ENCODE measurements around the gene SMG5. TPM values are rescaled to one million over a fixed set of nuclear protein-coding genes. Genes with fewer than 3 reads are reported as not detected.

The SMG5 gene
- polyA plus RNA-seq, 1 of the 3 experiments (the other 2 are of a cell fraction) = 21.3 TPM

GRCh38 chr1:156253634-156254033 is 29.0 kb downstream of the SMG5 start:
- H3F3A ChIP-seq (replicated peaks; ENCODE audit: insufficient read depth) = peaks cover 13% of the 10 kb centered on the region
- no peak overlapping the region for H3K4me3 ChIP-seq (ENCODE audit: low read depth in 2 of 2, low read length in 1 of 2)
- peak overlapping the region in 1 of 2 experiments; percentile 99; a peak in 2 of 4 replicates for H3K27ac ChIP-seq (ENCODE audit: low read depth in 2 of 2, low read length in 1 of 2)
- no peaks in the 10 kb centered on the region for H3K9me3 ChIP-seq
- H4K20me1 ChIP-seq (ENCODE audit: insufficient read depth) = no peaks in the 10 kb centered on the region
- no peak for DNase-seq
- no peaks in the 10 kb centered on the region for H3K79me2 ChIP-seq (ENCODE audit: insufficient read depth)
- peaks cover 13 to 70% of the 10 kb centered on the region in 2 experiments; a peak in 3 of 4 replicates for H3K4me1 ChIP-seq (ENCODE audit: control insufficient read depth in 1 of 2, insufficient read depth in 2 of 2, low read depth in 1 of 2, low read length in 1 of 2)
- CTCF ChIA-PET = interaction anchor here (0.6 to 0.9 kb wide), 2 partner anchors 28 to 657 kb away, joined by 3 read pairs; no protein-coding TSS in a partner anchor
- no peak for TF ChIP-seq ELF1 (IDR thresholded peaks at IDR 0.05)
- no peak for TF ChIP-seq NRF1 (IDR thresholded peaks at IDR 0.05; ENCODE audit: low read depth, low read length)
- TF ChIP-seq YY1 (IDR thresholded peaks at IDR 0.05; ENCODE audit: low read depth) = no peak
- TF ChIP-seq PBX3 (IDR thresholded peaks at IDR 0.05) = no peak
- no peak for TF ChIP-seq RFX5 (IDR thresholded peaks at IDR 0.05; ENCODE audit: low read length)
- TF ChIP-seq ZBTB33 (IDR thresholded peaks at IDR 0.05; ENCODE audit: borderline replicate concordance, low read depth) = no peak
- TF ChIP-seq SIN3A (IDR thresholded peaks at IDR 0.05; ENCODE audit: borderline replicate concordance, low read depth, low read length) = no peak
- no peak for TF ChIP-seq MXI1 (IDR thresholded peaks at IDR 0.05; ENCODE audit: low read depth, low read length)
- TF ChIP-seq RAD21 (IDR thresholded peaks at IDR 0.05; ENCODE audit: low read length) = no peak
- no peak for TF ChIP-seq RXRA (IDR thresholded peaks at IDR 0.05; ENCODE audit: borderline replicate concordance, low read depth)
- no peak for TF ChIP-seq REST (IDR thresholded peaks at IDR 0.05; ENCODE audit: low read depth, low read length)
- no peak for TF ChIP-seq NFIC (IDR thresholded peaks at IDR 0.05; ENCODE audit: borderline replicate concordance)
- H3K9ac ChIP-seq = no peak overlapping the region
- POLR2A ChIA-PET = no interaction called here
- H2AFZ ChIP-seq (ENCODE audit: low read depth) = no peak overlapping the region
- WGBS (ENCODE audit: low lambda C conversion rate) = 88% methylated on average over 3 of the region's 3 CpGs
- H3K36me3 ChIP-seq (replicated peaks in 1 of 2; ENCODE audit: control insufficient read depth in 1 of 2, insufficient read depth in 2 of 2, low read length in 1 of 2) = peaks cover 37 to 78% of the 10 kb centered on the region in 2 experiments
- H3K4me2 ChIP-seq = no peak overlapping the region
- no peaks in the 10 kb centered on the region for H3K9me2 ChIP-seq
- H3K27me3 ChIP-seq (ENCODE audit: insufficient read depth) = no peaks in the 10 kb centered on the region

Measured in SK-N-SH (cell line).